ENCODE measurements around the gene TBC1D22A. TPM values are rescaled to one million over a fixed set of nuclear protein-coding genes. Genes with fewer than 3 reads are reported as not detected.
A peak's percentile ranks its signal among the peaks of the same experiment; 100 is the strongest.

TBC1D22A gene
- total RNA-seq, 1 donor from 2014 or later = 15.3 TPM

DNA sequence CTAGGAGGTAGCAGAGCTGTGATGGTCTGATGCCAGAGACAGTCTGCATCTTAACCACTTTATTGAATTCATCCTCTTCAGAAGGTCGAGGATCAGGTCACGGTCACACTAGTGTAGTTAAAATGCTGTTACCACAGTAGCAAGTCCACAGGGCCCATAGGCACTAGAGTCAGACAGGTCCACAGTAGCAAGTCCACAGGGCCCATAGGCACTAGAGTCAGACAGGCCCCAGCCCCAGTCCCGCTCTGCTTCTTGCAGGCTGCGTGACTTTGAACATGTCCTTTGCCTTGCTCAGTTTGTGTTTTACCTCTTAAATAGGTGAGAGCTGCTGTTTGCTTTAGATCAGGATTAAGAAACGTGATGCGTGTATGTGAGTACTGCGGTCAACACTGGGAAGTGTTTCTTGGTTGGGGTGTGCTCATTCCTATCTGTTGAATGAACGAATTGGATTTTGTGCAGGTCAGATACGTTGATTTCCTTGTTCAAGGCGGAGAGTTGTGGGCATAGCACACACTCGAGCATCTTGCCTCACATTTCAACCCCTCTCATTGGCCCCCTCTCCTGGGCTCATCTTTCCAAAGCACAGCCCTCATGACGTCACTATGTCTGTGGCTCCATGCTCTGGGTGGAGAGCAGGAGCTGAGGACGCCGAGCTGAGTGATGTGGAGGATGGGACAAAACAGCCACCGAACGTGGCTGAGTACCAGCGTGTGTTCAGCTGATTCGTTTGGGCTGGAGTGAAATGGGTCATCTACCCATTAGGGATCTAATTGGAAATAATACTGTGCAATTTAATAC lies 191.7 kb downstream of the TBC1D22A start:
- no peak for DNase-seq (ENCODE audit: low read depth in 2 of 2)

DNA sequence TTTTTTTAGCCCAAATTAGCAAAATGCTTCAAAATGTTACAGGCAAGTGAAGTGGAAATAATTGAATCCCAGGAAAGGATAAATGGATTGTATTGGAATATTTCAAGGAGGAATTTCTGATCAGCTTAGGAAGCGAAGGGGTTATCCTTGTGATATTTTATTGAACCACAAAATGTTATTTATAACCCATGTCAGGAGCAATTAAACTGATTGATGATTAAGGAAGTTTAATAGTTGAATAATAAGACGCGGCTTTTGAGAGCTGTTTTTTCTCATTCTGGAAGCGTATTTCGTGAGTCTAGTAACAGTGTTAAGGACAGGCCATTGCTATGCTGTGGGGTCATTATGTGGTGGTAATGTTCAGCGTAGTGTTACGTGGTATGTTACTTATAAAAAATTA lies 192.3 kb downstream of the TBC1D22A start:
- DNase-seq (ENCODE audit: low read depth in 2 of 2) = no peak

DNA sequence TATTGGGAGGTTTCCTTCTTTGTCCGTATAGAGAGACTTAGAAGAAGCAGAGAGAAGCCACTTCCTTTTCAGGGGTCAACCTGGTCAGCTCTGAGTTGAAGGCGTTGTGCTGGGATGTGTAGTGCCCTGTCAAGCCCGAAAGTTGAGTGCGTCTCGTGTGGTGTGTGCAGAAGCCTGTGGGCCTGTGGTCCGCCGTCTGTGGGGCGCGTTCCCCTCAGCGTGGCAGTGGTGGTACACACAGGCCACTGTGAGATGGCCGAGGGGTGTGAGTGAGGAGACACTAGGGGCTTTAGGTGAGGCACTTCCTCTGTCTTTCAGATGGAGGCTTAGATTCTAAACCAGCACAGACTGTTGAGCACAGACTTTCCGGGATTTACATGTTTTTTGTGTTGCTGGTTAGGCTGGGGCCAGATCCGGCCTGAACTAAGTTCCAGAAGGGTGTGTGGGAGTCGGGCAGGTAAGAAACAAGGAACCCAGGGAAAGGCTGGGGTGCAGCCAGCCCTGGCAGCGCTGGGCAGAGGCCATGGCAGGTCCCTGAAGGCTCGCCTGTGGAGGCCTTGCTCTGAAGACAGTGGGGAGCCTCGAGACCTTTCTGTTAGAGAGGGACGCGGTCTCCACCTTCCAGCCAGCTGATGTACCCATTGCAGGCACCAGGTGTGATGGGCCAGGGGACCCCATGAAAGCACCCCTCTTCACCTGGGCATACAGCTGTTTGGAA lies 194.2 kb downstream of the TBC1D22A start:
- no peak for DNase-seq (ENCODE audit: low read depth in 2 of 2)

- no peak for DNase-seq (ENCODE audit: low read depth in 2 of 2)
These were observed 195.1 kb downstream of the TBC1D22A start for GRCh38 chr22:46957521-46957920.

GRCh38 chr22:46958191-46958590 lies 195.7 kb downstream of the TBC1D22A start:
- no peak for DNase-seq (ENCODE audit: low read depth in 2 of 2)

DNA sequence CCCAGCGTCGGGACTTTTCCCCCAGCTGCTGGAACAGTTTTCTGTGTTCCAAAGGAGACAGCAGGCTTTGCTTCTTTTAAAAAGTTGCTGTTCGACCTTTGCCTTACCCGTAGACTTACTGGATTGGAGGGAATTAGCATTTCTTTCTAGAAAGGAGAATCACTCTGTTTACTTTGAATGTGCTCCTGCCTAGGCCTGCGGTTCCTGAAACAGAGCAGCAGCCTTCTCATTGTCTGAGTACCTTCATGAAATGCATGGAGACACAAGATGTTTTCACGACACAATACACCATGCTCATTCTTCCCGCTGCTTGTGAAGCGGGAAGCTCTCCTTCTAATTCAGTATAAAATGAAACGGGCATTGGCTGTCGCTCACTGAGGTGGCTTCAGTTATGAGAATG lies 196.2 kb downstream of the TBC1D22A start:
- DNase-seq (ENCODE audit: low read depth in 2 of 2) = no peak

- no peak for DNase-seq (ENCODE audit: low read depth in 2 of 2)
These were observed 196.9 kb downstream of the TBC1D22A start for GRCh38 chr22:46959369-46959768.

DNA sequence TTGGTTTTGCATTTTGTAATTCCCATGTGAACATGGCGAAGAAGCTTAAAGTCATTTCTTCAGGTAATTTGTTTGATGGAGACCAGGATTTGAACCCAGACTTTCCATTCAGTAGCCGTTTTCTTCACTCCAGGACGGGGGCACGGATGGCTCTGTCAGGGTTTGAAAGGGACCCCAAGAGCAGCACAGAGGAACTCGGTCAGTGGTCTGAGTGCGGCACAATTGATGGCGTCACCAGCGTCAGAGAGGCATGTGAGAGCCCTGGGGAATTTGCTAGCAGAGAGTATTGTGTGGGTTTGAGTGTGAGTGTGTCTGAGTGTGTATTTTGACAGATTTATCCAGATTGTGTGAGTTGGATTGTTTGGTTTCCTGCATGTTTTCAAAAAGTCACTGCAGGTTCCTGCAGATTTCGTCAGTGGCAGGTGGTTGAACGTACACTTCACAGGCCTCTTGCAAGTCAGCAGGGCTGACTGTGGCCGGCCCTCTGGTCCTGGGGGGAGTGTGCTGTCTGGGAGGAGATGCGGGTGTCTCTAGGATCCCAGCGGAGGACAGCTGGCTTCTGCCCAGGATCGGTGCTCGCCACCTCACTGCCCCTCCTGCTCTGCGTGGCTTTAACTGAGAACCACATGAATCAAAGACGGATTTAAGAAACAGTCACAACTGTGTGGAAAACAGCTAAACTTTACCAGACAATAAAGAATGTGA lies 199.3 kb downstream of the TBC1D22A start:
- no peak for DNase-seq (ENCODE audit: low read depth in 2 of 2)

DNA sequence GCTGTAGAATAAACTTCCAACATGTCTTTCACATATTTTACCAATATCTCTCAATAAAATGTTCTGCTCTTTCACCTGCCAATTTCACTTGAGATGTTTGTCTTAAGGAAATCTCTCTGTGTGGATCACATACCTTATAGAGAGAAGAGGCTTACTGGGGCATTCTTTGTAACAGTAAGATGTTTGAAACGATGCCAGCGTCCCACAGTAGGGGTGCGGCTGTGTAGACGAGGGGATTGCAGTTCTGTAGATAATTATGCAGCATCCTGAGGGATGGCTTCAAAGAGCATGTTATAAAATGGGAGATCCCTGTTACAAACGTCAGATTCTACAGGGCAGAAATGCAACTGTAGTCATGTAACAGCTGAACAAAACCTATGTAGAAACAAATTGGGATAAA lies 200.0 kb downstream of the TBC1D22A start:
- no peak for DNase-seq (ENCODE audit: low read depth in 2 of 2)

- DNase-seq (ENCODE audit: low read depth in 2 of 2) = peak in 1 of 2 donors; percentile 8
These were observed 201.5 kb downstream of the TBC1D22A start for GRCh38 chr22:46963672-46964545.

- peak in 1 of 2 donors; percentile 11 for DNase-seq (ENCODE audit: low read depth in 2 of 2)
These were observed 202.5 kb downstream of the TBC1D22A start for GRCh38 chr22:46964773-46965550.

GRCh38 chr22:46965555-46966494 lies 203.4 kb downstream of the TBC1D22A start:
- DNase-seq (ENCODE audit: low read depth in 2 of 2) = no peak

GRCh38 chr22:46966495-46966845 lies 204.0 kb downstream of the TBC1D22A start:
- DNase-seq (ENCODE audit: low read depth in 2 of 2) = no peak

GRCh38 chr22:46966846-46967245 lies 204.4 kb downstream of the TBC1D22A start:
- no peak for DNase-seq (ENCODE audit: low read depth in 2 of 2)

- no peak for DNase-seq (ENCODE audit: low read depth in 2 of 2)
These were observed 205.3 kb downstream of the TBC1D22A start for GRCh38 chr22:46967445-46968358.

- DNase-seq (ENCODE audit: low read depth in 2 of 2) = no peak
These were observed 205.9 kb downstream of the TBC1D22A start for GRCh38 chr22:46968359-46968740.

DNA sequence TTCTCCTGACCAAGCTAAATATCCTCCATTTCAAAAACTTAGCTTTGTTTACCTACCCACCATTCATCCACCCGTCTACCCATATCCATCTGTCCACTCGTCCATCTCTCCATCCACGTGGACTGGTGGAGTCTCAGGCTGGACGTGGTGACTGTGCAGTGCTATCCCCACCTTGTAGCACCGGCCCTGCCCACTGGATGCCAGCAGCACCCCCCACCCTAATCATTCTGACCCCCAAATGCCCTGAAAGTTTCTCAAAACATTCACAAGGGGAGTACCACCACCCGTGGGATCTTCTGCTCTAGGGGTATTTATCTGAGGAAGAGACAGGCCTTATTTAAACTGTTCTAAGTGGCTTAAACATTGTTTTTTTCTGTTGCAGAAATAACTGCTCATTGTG lies 206.4 kb downstream of the TBC1D22A start:
- no peak for DNase-seq (ENCODE audit: low read depth in 2 of 2)

DNA sequence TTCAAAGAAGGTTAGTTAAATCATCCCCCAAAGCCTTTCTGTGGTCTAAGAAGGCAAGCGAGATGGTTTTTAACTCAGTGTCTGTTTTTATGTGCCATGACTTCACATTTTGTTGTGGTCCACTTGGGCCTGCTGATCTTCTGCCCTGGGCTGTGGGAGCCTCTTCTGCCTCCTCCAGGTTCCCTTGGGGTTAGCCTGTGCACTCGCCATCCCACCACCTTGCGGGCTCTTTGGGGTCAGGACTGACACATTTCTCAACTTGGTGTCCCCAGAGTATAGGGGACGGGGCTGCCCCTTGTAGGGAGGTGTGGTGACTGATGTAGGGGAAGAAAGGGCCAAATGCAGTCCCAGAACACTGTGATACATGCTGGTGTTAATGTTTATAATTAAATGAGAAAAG lies 207.0 kb downstream of the TBC1D22A start:
- DNase-seq (ENCODE audit: low read depth in 2 of 2) = no peak

Measured in lung microvascular endothelial cell (primary cell).